HG02973 (cell line): ENCODE data around the gene PPFIA3.
"Not testable (repeated sequence)": the region's sequence is repeated elsewhere in the genome, so short reads cannot be mapped to it uniquely, and the experiment has no call there.

Experiments
- ATAC-seq: cut with Tn5 transposase; IDR thresholded peaks from one replicate; pipeline ENCODE4 v1.9.1; 2021; ENCODE audit warnings: moderate library complexity; ENCODE audit not compliant: unreplicated experiment

PPFIA3 gene

GRCh38 chr19:49173198-49173597 lies 53.9 kb downstream of the PPFIA3 start:
- ATAC-seq = no peak

GRCh38 chr19:49180659-49181058 lies 61.3 kb downstream of the PPFIA3 start:
- no peak for ATAC-seq

- not testable (repeated sequence) for ATAC-seq
Measured at GRCh38 chr19:49182010-49182847, 62.9 kb downstream of the PPFIA3 start.

GRCh38 chr19:49182848-49183375 lies 63.6 kb downstream of the PPFIA3 start:
- ATAC-seq = no peak

- no peak for ATAC-seq
Measured at GRCh38 chr19:49186108-49186507, 66.8 kb downstream of the PPFIA3 start.

GRCh38 chr19:49188626-49189200 lies 69.4 kb downstream of the PPFIA3 start:
- no peak for ATAC-seq

- ATAC-seq = no peak
Measured at GRCh38 chr19:49189259-49189658, 69.9 kb downstream of the PPFIA3 start.

GRCh38 chr19:49190781-49191180 lies 71.4 kb downstream of the PPFIA3 start:
- ATAC-seq = no peak

GRCh38 chr19:49193822-49194394 lies 74.6 kb downstream of the PPFIA3 start:
- ATAC-seq = no peak

GRCh38 chr19:49194408-49194807 lies 75.1 kb downstream of the PPFIA3 start:
- ATAC-seq = no peak

GRCh38 chr19:49196527-49197240 lies 77.3 kb downstream of the PPFIA3 start:
- ATAC-seq = no peak

GRCh38 chr19:49200238-49200862 lies 81.0 kb downstream of the PPFIA3 start:
- no peak for ATAC-seq
